ENCODE data around the gene CYTH1. TPM values are rescaled to one million over a fixed set of nuclear protein-coding genes. Genes with fewer than 3 reads are reported as not detected.

Gene CYTH1
- total RNA-seq, 1 experiment from 2014 or later, result 34.3 TPM

DNA sequence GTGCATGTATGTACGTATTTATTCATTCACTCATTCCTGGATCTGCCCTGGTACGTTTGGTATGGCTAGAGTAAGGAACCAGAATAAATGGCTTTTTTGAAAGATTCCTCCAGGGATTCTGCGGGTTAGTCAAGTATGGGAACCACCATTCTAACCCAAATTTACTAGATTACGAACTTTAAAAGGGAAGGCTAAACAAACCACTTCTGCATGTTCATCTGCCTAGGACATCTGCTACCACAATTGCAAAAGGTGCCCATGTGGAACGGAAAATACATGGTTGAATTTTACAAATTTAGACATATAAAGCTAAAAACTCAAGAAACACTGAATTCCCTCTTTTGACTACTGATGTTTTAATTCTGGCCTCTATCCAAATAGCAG, 22.1 kb downstream of the CYTH1 start:
- H3K9me3 ChIP-seq (ENCODE audit: control insufficient read depth in 1 of 2, insufficient read depth in 1 of 2, low read depth in 1 of 2, low read length in 2 of 2), result no peaks in the 10 kb centered on the region
- H3K79me2 ChIP-seq (ENCODE audit: insufficient read depth, low read length), result peaks cover 41% of the 10 kb centered on the region
- no peaks in the 10 kb centered on the region for H3K36me3 ChIP-seq (ENCODE audit: control insufficient read depth in 1 of 2, insufficient read depth in 2 of 2, low read length in 2 of 2)
- H4K20me1 ChIP-seq (ENCODE audit: insufficient read depth), result 0 out of 2 replicates have a peak, but pooled peaks cover 4% of the 10 kb centered on the region
- no peak overlapping the region for H3K4me3 ChIP-seq (replicated peaks in 1 of 2; ENCODE audit: low read depth in 1 of 2, low read length in 2 of 2)
- POLR2A ChIA-PET, result no interaction called here
- DNase-seq (ENCODE audit: low read depth, low spot score) (no peak), ATAC-seq (no peak)
- RAD21 ChIA-PET (ENCODE audit: low non-redundant PET in 1 of 2, low total read pairs in 2 of 2, uncharacterized antibody in 2 of 2, unreplicated experiment in 2 of 2), result no interaction called here
- no peaks in the 10 kb centered on the region for H3K9me2 ChIP-seq (ENCODE audit: insufficient read depth)
- peaks cover 0 to 8% of the 10 kb centered on the region in 2 experiments; a peak in 1 of 4 replicates for H3K4me1 ChIP-seq (ENCODE audit: control insufficient read depth in 1 of 2, insufficient read depth in 2 of 2, low read length in 2 of 2)
- BruUV-seq (replicated peaks), result no TSS peak
- intact Hi-C loops (cut with micrococcal nuclease), result no loop called here
- no peak overlapping the region for H3K4me2 ChIP-seq (ENCODE audit: low read length)
- no peak overlapping the region for H3K27ac ChIP-seq (ENCODE audit: low read depth, low read length)
- H3K27me3 ChIP-seq (ENCODE audit: insufficient read depth, low read length), result no peaks in the 10 kb centered on the region
- TF ChIP-seq, protein P1, sequence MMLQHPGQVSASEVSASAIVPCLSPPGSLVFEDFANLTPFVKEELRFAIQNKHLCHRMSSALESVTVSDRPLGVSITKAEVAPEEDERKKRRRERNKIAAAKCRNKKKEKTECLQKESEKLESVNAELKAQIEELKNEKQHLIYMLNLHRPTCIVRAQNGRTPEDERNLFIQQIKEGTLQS (IDR thresholded peaks at IDR 0.05), result no peak
- TF ChIP-seq ELF1 (IDR thresholded peaks at IDR 0.05; ENCODE audit: borderline replicate concordance, low read depth) (no peak), POLR2A (IDR thresholded peaks at IDR 0.05; ENCODE audit: borderline replicate concordance, extremely low read depth, insufficient read depth, insufficient read length) (no peak), FOSL1 (IDR thresholded peaks at IDR 0.05; ENCODE audit: low read depth) (no peak), SIN3A (IDR thresholded peaks at IDR 0.05; ENCODE audit: low read depth) (no peak), EZH2phosphoT487 (IDR thresholded peaks at IDR 0.05; ENCODE audit: borderline replicate concordance) (no peak), JUND (IDR thresholded peaks at IDR 0.05) (no peak), CBX3 (IDR thresholded peaks at IDR 0.05; ENCODE audit: low read depth) (no peak), EGR1 (IDR thresholded peaks at IDR 0.05; ENCODE audit: low read depth) (no peak), RAD21 (IDR thresholded peaks at IDR 0.05; ENCODE audit: low read depth) (no peak), ZFX (IDR thresholded peaks at IDR 0.05) (no peak), SRF (IDR thresholded peaks at IDR 0.05; ENCODE audit: low read depth) (no peak)
- TF ChIP-seq, protein P2, sequence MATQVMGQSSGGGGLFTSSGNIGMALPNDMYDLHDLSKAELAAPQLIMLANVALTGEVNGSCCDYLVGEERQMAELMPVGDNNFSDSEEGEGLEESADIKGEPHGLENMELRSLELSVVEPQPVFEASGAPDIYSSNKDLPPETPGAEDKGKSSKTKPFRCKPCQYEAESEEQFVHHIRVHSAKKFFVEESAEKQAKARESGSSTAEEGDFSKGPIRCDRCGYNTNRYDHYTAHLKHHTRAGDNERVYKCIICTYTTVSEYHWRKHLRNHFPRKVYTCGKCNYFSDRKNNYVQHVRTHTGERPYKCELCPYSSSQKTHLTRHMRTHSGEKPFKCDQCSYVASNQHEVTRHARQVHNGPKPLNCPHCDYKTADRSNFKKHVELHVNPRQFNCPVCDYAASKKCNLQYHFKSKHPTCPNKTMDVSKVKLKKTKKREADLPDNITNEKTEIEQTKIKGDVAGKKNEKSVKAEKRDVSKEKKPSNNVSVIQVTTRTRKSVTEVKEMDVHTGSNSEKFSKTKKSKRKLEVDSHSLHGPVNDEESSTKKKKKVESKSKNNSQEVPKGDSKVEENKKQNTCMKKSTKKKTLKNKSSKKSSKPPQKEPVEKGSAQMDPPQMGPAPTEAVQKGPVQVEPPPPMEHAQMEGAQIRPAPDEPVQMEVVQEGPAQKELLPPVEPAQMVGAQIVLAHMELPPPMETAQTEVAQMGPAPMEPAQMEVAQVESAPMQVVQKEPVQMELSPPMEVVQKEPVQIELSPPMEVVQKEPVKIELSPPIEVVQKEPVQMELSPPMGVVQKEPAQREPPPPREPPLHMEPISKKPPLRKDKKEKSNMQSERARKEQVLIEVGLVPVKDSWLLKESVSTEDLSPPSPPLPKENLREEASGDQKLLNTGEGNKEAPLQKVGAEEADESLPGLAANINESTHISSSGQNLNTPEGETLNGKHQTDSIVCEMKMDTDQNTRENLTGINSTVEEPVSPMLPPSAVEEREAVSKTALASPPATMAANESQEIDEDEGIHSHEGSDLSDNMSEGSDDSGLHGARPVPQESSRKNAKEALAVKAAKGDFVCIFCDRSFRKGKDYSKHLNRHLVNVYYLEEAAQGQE (IDR thresholded peaks at IDR 0.05; ENCODE audit: low read depth), result no peak
- TF ChIP-seq, protein P3, sequence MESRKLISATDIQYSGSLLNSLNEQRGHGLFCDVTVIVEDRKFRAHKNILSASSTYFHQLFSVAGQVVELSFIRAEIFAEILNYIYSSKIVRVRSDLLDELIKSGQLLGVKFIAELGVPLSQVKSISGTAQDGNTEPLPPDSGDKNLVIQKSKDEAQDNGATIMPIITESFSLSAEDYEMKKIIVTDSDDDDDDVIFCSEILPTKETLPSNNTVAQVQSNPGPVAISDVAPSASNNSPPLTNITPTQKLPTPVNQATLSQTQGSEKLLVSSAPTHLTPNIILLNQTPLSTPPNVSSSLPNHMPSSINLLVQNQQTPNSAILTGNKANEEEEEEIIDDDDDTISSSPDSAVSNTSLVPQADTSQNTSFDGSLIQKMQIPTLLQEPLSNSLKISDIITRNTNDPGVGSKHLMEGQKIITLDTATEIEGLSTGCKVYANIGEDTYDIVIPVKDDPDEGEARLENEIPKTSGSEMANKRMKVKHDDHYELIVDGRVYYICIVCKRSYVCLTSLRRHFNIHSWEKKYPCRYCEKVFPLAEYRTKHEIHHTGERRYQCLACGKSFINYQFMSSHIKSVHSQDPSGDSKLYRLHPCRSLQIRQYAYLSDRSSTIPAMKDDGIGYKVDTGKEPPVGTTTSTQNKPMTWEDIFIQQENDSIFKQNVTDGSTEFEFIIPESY (IDR thresholded peaks at IDR 0.05; ENCODE audit: extremely low read depth, insufficient replicate concordance, low read length), result no peak
- no peak overlapping the region for H2AFZ ChIP-seq (ENCODE audit: low read depth, low read length, poor library complexity, severe bottlenecking)
- H3K9ac ChIP-seq (ENCODE audit: low read length), result no peak overlapping the region
- CTCF ChIA-PET, result no interaction called here

All from HCT116 (cell line).